ENCODE results near the gene COG5. TPM values are rescaled to one million over a fixed set of nuclear protein-coding genes. Genes with fewer than 3 reads are reported as not detected.

The COG5 gene
- total RNA-seq (ENCODE audit: unreplicated experiment) = 29.5 TPM
- long read RNA-seq, full-length matches to known transcripts = 3 of 4 reads
- long read RNA-seq, partial matches to known transcripts = 0 of 4 reads
- long read RNA-seq, other reads (novel, unspliced or antisense) = 1 of 4 reads

DNA sequence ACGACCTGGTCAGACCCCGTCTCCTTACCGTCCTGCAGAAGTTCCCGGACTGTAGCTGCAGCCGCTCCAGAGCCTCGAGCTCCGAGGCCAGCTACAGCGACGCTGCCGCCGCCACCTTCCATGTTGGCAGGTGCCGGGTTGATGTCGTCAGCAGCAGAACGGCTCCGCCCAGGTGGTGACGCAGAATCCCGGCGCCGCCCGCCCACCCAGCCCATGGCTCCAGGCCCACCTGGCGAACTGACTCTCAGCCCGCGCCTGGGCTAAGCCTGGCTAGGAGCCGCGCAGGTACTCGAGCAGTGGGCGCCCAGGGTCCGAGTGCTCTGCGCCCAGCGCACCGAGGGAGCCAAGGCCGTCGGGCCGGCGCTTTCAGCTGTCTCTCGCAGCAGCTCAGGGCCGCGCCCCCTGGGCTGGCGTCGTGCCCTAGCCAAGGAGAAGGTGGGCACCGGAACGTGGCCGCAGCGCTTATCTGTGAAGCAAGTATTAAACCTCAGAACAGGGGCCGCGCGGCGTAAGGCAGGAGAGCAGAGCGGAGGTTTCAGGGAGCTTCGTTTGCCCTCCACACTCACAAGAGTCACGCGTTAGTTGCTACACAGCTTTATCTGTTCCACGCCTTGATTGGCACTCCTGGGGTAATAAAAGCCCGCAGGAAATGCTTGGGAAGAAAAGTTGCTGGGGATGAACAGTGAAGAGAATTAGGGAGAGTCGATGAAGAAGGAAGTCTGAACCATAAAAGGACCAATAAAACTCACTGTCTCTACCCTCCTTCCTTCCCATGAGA, at the start of gene COG5, which contains the start of gene DUS4L:
Gene COG5, minus strand, starts transcription at position 146 of the 778 bp plus-strand sequence. Its CDS starts 24 bp downstream, at position 122.
Gene DUS4L, plus strand, starts transcription at position 197 of the 778 bp plus-strand sequence. CDS start 3,100 bp downstream, outside the sequence.
- Mint-ChIP-seq H3K27ac (ENCODE audit: unreplicated experiment) (peak within 1 kb of the TSS; percentile 41), H3K4me1 (ENCODE audit: low read depth, unreplicated experiment) (peaks cover 4% of the 10 kb centered on the region), H3K36me3 (ENCODE audit: unreplicated experiment) (no peaks in the 10 kb centered on the region), H3K4me3 (ENCODE audit: unreplicated experiment) (peak within 1 kb of the TSS; percentile 89), H3K9me3 (ENCODE audit: unreplicated experiment) (peaks cover 2% of the 10 kb centered on the region), H3K27me3 (ENCODE audit: unreplicated experiment) (peaks cover 3% of the 10 kb centered on the region)
- peak; percentile 87 for DNase-seq
- TF ChIP-seq, protein P1, sequence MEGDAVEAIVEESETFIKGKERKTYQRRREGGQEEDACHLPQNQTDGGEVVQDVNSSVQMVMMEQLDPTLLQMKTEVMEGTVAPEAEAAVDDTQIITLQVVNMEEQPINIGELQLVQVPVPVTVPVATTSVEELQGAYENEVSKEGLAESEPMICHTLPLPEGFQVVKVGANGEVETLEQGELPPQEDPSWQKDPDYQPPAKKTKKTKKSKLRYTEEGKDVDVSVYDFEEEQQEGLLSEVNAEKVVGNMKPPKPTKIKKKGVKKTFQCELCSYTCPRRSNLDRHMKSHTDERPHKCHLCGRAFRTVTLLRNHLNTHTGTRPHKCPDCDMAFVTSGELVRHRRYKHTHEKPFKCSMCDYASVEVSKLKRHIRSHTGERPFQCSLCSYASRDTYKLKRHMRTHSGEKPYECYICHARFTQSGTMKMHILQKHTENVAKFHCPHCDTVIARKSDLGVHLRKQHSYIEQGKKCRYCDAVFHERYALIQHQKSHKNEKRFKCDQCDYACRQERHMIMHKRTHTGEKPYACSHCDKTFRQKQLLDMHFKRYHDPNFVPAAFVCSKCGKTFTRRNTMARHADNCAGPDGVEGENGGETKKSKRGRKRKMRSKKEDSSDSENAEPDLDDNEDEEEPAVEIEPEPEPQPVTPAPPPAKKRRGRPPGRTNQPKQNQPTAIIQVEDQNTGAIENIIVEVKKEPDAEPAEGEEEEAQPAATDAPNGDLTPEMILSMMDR (IDR thresholded peaks at IDR 0.05; ENCODE audit: partially characterized antibody, unreplicated experiment) = no peak

DNA sequence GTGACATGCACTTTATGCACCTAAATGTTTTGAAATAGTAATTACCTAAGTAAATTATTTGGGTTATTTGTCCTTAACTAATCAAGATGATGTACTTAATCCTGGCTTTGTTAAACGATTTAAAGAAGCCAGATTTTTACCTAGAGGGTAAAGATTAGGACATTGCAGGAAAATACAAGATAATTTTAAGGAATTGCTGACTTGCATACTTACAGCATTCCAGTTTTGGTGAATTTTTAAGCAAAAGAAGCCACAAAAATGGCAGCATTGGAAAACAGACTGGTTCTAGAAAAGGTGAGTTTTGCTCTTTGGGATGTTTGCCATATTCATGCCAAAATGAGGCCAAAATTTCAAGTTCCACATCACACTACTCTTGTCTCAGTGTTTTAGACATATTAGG, 49.7 kb upstream of the COG5 start:
- no peak overlapping the region for H3K4me3 Mint-ChIP-seq (ENCODE audit: unreplicated experiment)
- H3K36me3 Mint-ChIP-seq (ENCODE audit: unreplicated experiment) = no peaks in the 10 kb centered on the region
- no peak for DNase-seq
- TF ChIP-seq, protein P1 (IDR thresholded peaks at IDR 0.05; ENCODE audit: partially characterized antibody, unreplicated experiment) = no peak
- no peak overlapping the region for H3K27ac Mint-ChIP-seq (ENCODE audit: unreplicated experiment)
- H3K9me3 Mint-ChIP-seq (ENCODE audit: unreplicated experiment) = peaks cover 2% of the 10 kb centered on the region
- H3K27me3 Mint-ChIP-seq (ENCODE audit: unreplicated experiment) = no peaks in the 10 kb centered on the region
- no peaks in the 10 kb centered on the region for H3K4me1 Mint-ChIP-seq (ENCODE audit: low read depth, unreplicated experiment)

DNA sequence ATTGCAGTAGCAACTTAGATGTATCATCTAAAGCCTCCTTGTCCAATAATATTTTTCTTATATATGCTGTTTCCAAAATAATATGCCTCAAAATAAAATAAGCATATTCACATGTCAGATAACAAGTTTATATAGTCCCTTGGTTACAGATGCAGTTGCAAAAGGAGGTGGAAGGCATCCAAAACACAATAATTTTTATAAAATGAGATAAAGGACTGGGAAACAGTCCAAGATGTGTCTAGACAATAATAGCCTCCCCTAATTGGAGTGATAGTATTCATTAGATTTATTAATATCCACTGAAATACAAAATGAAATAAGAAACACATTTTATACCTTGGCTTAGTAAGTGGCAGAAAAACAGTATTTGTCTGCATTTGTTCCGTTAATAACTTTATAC, 46.6 kb upstream of the COG5 start:
- Mint-ChIP-seq H3K27me3 (ENCODE audit: unreplicated experiment) (no peaks in the 10 kb centered on the region), H3K36me3 (ENCODE audit: unreplicated experiment) (no peaks in the 10 kb centered on the region), H3K9me3 (ENCODE audit: unreplicated experiment) (peaks cover 2% of the 10 kb centered on the region), H3K4me1 (ENCODE audit: low read depth, unreplicated experiment) (peaks cover 9% of the 10 kb centered on the region), H3K27ac (ENCODE audit: unreplicated experiment) (no peak overlapping the region), H3K4me3 (ENCODE audit: unreplicated experiment) (no peak overlapping the region)
- TF ChIP-seq, protein P1 (IDR thresholded peaks at IDR 0.05; ENCODE audit: partially characterized antibody, unreplicated experiment) = no peak
- DNase-seq = no peak

DNA sequence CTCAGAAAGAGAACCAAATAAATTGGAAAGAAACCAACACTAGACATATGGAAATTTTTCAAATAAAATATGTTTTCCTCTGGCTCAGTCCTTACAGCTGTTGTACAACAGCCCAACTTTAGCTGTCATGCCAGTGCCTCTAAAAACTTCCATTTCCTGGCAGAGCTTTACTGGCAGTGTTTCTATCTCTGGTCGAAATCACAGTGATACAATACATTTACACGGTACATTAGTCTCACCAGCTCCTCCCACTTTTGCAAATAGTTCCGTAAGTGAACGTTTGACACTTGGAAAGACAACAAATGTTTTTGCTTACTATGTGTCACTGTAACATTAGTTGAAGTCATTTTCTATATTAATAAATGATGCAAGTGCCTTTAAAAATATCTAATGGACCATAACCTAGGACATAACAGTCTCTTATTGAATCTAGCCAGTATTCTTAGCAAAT, 46.1 kb upstream of the COG5 start:
- no peaks in the 10 kb centered on the region for H3K36me3 Mint-ChIP-seq (ENCODE audit: unreplicated experiment)
- peaks cover 13% of the 10 kb centered on the region for H3K4me1 Mint-ChIP-seq (ENCODE audit: low read depth, unreplicated experiment)
- no peak overlapping the region for H3K4me3 Mint-ChIP-seq (ENCODE audit: unreplicated experiment)
- TF ChIP-seq, protein P1 (IDR thresholded peaks at IDR 0.05; ENCODE audit: partially characterized antibody, unreplicated experiment) = no peak
- DNase-seq = no peak
- H3K27me3 Mint-ChIP-seq (ENCODE audit: unreplicated experiment) = no peaks in the 10 kb centered on the region
- no peak overlapping the region for H3K27ac Mint-ChIP-seq (ENCODE audit: unreplicated experiment)
- peaks cover 2% of the 10 kb centered on the region for H3K9me3 Mint-ChIP-seq (ENCODE audit: unreplicated experiment)

DNA sequence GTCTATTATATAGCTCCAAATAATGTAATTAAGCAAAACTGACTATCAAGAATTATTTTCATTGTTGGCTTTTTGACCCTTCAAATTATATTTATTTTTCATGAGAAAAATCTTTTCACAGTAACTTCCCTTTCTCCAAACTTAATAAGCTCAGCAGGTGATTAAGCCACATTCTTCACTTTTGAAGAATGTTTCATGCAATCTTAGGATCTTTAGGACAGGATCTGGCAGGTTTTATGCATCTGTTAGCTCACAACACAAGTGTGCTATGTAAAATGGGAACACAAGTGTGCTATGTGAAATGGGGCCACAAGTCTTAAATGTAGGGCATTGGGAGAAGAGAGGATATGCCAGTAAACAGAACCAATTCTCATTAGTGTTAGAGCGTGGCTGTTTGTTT, 42.6 kb upstream of the COG5 start:
- Mint-ChIP-seq H3K27ac (ENCODE audit: unreplicated experiment) (no peak overlapping the region), H3K9me3 (ENCODE audit: unreplicated experiment) (no peaks in the 10 kb centered on the region), H3K4me1 (ENCODE audit: low read depth, unreplicated experiment) (peaks cover 17% of the 10 kb centered on the region), H3K36me3 (ENCODE audit: unreplicated experiment) (no peaks in the 10 kb centered on the region), H3K4me3 (ENCODE audit: unreplicated experiment) (no peak overlapping the region), H3K27me3 (ENCODE audit: unreplicated experiment) (no peaks in the 10 kb centered on the region)
- no peak for DNase-seq
- TF ChIP-seq, protein P1 (IDR thresholded peaks at IDR 0.05; ENCODE audit: partially characterized antibody, unreplicated experiment) = no peak
